ENCODE data around the gene OVOL2. TPM values are rescaled to one million over a fixed set of nuclear protein-coding genes. Genes with fewer than 3 reads are reported as not detected.

OVOL2 gene
- total and polyA plus RNA-seq, 2 of the 4 experiments (the other 2 are of a cell fraction): not detected

DNA sequence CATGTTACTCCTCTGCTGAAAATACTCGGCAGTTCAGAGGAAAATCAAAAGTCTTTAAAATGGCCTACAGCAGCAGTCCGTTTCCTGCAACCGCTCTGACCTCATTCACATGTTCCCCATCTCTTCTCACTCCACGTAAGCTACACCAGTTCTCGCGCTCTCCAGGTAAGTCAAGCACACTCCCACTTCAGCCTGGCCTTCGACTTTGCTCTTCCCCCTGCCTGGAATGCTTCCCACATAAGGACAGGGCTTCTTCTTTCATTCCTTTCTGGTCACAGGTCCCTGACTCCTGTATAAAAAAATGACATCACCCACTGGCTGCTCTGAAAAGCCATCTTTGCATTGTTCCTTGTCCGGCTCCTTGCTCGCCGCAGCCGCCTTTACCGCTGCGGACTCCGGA, 46.2 kb downstream of the OVOL2 start:
- DNase-seq: no peak
- Histone ChIP-seq H2AK9ac (replicated peaks; ENCODE audit: low read depth, low read length, poor library complexity) (no peak overlapping the region), H3K27ac (ENCODE audit: insufficient read depth, low read length) (no peak overlapping the region), H3K27me3 (ENCODE audit: control insufficient read depth, insufficient read depth, low read length) (no peaks in the 10 kb centered on the region; the same call in 1 of the 2 replicates), H3K4me1 (ENCODE audit: control insufficient read depth, insufficient read depth, low read length) (peaks cover 6% of the 10 kb centered on the region; the same call in 1 of the 2 replicates), H2BK15ac (ENCODE audit: low read depth, low read length) (no peak overlapping the region), H3K23ac (ENCODE audit: low read depth, low read length) (no peak overlapping the region), H3K9me1 (ENCODE audit: insufficient read depth, low read length) (peaks cover 4% of the 10 kb centered on the region; the same call in 1 of the 2 replicates), H2AK5ac (ENCODE audit: low read depth, low read length) (no peak overlapping the region), H3K56ac (ENCODE audit: extremely low read depth, insufficient read depth, low read length) (no peak overlapping the region), H4K91ac (ENCODE audit: insufficient read depth, low read depth, low read length) (no peak overlapping the region), H3K4me3 (ENCODE audit: insufficient read depth, low read depth, low read length) (no peak overlapping the region), H3K9ac (ENCODE audit: low read depth, low read length) (no peak overlapping the region), H3K9me3 (ENCODE audit: control insufficient read depth, insufficient read depth, low read length) (no peaks in the 10 kb centered on the region), H2AFZ (replicated peaks; ENCODE audit: low read length, poor library complexity) (no peak overlapping the region), H4K8ac (ENCODE audit: low read depth in 2 of 2, low read length in 2 of 2) (no peak overlapping the region), H3K18ac (ENCODE audit: low read depth, low read length) (no peak overlapping the region), H4K20me1 (ENCODE audit: insufficient read depth, low read length) (no peaks in the 10 kb centered on the region), H2BK20ac (ENCODE audit: low read depth, low read length) (no peak overlapping the region), H3K14ac (replicated peaks; ENCODE audit: low read depth, low read length) (no peak overlapping the region), H4K5ac (ENCODE audit: low read depth, low read length) (no peak overlapping the region), H3K4ac (ENCODE audit: low read depth, low read length) (no peak overlapping the region), H2BK120ac (ENCODE audit: low read depth, low read length) (no peak overlapping the region), H3K36me3 (ENCODE audit: control insufficient read depth, insufficient read depth, low read length) (no peaks in the 10 kb centered on the region), H2BK5ac (ENCODE audit: low read depth, low read length, poor library complexity, severe bottlenecking) (no peak overlapping the region), H3K79me1 (ENCODE audit: low read depth in 1 of 2, low read length in 2 of 2) (no peaks in the 10 kb centered on the region), H3K4me2 (ENCODE audit: low read depth, low read length) (no peak overlapping the region)
- ChIA-PET POLR2A (ENCODE audit: unreplicated experiment) (no interaction called here), CTCF (no interaction called here)
- intact Hi-C loops (cut with micrococcal nuclease): no loop called here
- ATAC-seq (ENCODE audit: low read depth): no peak
- dilution Hi-C loops (cut with HindIII; ENCODE audit: low sequenced_read_pairs, unreplicated experiment): no loop called here
- TF ChIP-seq, protein P1, sequence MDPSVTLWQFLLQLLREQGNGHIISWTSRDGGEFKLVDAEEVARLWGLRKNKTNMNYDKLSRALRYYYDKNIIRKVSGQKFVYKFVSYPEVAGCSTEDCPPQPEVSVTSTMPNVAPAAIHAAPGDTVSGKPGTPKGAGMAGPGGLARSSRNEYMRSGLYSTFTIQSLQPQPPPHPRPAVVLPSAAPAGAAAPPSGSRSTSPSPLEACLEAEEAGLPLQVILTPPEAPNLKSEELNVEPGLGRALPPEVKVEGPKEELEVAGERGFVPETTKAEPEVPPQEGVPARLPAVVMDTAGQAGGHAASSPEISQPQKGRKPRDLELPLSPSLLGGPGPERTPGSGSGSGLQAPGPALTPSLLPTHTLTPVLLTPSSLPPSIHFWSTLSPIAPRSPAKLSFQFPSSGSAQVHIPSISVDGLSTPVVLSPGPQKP (IDR thresholded peaks at IDR 0.05; ENCODE audit: borderline replicate concordance, low read depth, low read length): no peak
- TF ChIP-seq CEBPB (IDR thresholded peaks at IDR 0.05; ENCODE audit: low read depth, low read length): no peak
- no peak for TF ChIP-seq RFX5 (IDR thresholded peaks at IDR 0.05; ENCODE audit: low read depth, low read length)
- TF ChIP-seq NFE2L2 (IDR thresholded peaks at IDR 0.05; ENCODE audit: low read depth, low read length): no peak
- no peak for TF ChIP-seq BHLHE40 (IDR thresholded peaks at IDR 0.05; ENCODE audit: low read depth, low read length)
- 82% methylated on average over 6 of the region's 14 CpGs; no CpG with 5 or more reads in 1 of the 2 experiments for WGBS, 2 experiments (ENCODE audit: extremely low coverage in 2 of 2, insufficient read length in 1 of 2)
- in situ Hi-C loops (cut with MboI; ENCODE audit: low sequenced_read_pairs): no loop called here
- no TSS peak for BruUV-seq (replicated peaks)

Measured in IMR-90 (cell line).